Hepatocyte (in vitro differentiated cells): ENCODE measurements around the gene F11R. TPM values are rescaled to one million over a fixed set of nuclear protein-coding genes. Genes with fewer than 3 reads are reported as not detected.

Experiments
- DNase-seq: peaks from one replicate; pipeline ENCODE4 v3.0.0-alpha.2; 2016; ENCODE audit warnings: low spot score
- H2AFZ ChIP-seq: fragments of 200-600 bp; sonication (generic); 2 replicates; pipeline ENCODE4 v1.6.0; 2016; ENCODE audit warnings: antibody characterized with exemption, mild to moderate bottlenecking
- H3K27ac ChIP-seq: fragments of 200-600 bp; sonication (generic); 2 replicates; pipeline ENCODE4 v1.5.1; 2016; ENCODE audit warnings: mild to moderate bottlenecking
- H3K27me3 ChIP-seq: fragments of 200-600 bp; sonication (generic); 2 replicates; pipeline ENCODE4 v1.6.1; 2016
- H3K36me3 ChIP-seq: fragments of 200-600 bp; sonication (generic); replicated peaks from 2 replicates; pipeline ENCODE4 v1.5.1; 2016; ENCODE audit warnings: low read depth; ENCODE audit not compliant: insufficient read depth
- H3K4me1 ChIP-seq: fragments of 200-600 bp; sonication (generic); 2 replicates; pipeline ENCODE4 v1.5.1; 2016; ENCODE audit warnings: mild to moderate bottlenecking, moderate library complexity; ENCODE audit not compliant: insufficient read depth
- H3K4me2 ChIP-seq: fragments of 200-600 bp; sonication (generic); 2 replicates; pipeline ENCODE4 v1.6.0; 2016
- H3K4me3 ChIP-seq: fragments of 200-600 bp; sonication (generic); 2 replicates; pipeline ENCODE4 v1.5.1; 2016; ENCODE audit warnings: mild to moderate bottlenecking
- H3K79me2 ChIP-seq: fragments of 200-600 bp; sonication (generic); 2 replicates; pipeline ENCODE4 v1.6.0; 2017; ENCODE audit warnings: mild to moderate bottlenecking
- H3K9me2 ChIP-seq: fragments of 200-600 bp; sonication (generic); replicated peaks from 2 replicates; pipeline ENCODE4 v1.6.0; 2017; ENCODE audit warnings: mild to moderate bottlenecking; ENCODE audit not compliant: insufficient read depth
- H3K9me3 ChIP-seq: fragments of 200-600 bp; sonication (generic); 2 replicates; pipeline ENCODE4 v1.5.1; 2016; ENCODE audit warnings: low read depth, mild to moderate bottlenecking
- H4K20me1 ChIP-seq: fragments of 200-600 bp; sonication (generic); 2 replicates; pipeline ENCODE4 v1.6.0; 2016; ENCODE audit warnings: mild to moderate bottlenecking; ENCODE audit not compliant: insufficient read depth, poor library complexity, severe bottlenecking
- CTCF ChIP-seq: fragments of 200-600 bp; sonication (generic); IDR thresholded peaks from 2 replicates; pipeline ENCODE4 v1.5.1; 2016; ENCODE audit warnings: antibody characterized with exemption, mild to moderate bottlenecking; ENCODE audit not compliant: poor library complexity
- EZH2 ChIP-seq: fragments of 200-600 bp; sonication (generic); IDR thresholded peaks from 2 replicates; pipeline ENCODE4 v1.6.1; 2016; ENCODE audit warnings: antibody characterized with exemption, mild to moderate bottlenecking, borderline replicate concordance
- EZH2phosphoT487 ChIP-seq: fragments of 200-600 bp; sonication (generic); IDR thresholded peaks from one replicate; pipeline ENCODE4 v1.6.1; 2018; ENCODE audit warnings: antibody characterized with exemption, mild to moderate bottlenecking, low read depth, moderate library complexity; ENCODE audit not compliant: unreplicated experiment, severe bottlenecking
- WGBS: methylation state at CpG from one replicate; pipeline ENCODE4 v1.1.6; 2016; ENCODE audit warnings: low lambda C conversion rate; ENCODE audit errors: missing lambda C conversion rate; 5-methylcytosine and 5-hydroxymethylcytosine counted together
- polyA plus RNA-seq: library from polyadenylated mRNA; unstranded; fragments of >200 nt; fragmentation: Nextera tagmentation; extraction: Ambion mirVana; gene quantifications from 2 replicates; pipeline ENCODE4 v1.2.1, GENCODE V29; 2016
- total RNA-seq: library from RNA; depleted of rRNA; stranded (reverse); fragments of >200 nt; gene quantifications from 2 replicates; pipeline ENCODE4 v1.2.3, GENCODE V29; 2014

The F11R gene
- total and polyA plus RNA-seq, 2 experiments from 2014 or later: 148 to 180 TPM

DNA sequence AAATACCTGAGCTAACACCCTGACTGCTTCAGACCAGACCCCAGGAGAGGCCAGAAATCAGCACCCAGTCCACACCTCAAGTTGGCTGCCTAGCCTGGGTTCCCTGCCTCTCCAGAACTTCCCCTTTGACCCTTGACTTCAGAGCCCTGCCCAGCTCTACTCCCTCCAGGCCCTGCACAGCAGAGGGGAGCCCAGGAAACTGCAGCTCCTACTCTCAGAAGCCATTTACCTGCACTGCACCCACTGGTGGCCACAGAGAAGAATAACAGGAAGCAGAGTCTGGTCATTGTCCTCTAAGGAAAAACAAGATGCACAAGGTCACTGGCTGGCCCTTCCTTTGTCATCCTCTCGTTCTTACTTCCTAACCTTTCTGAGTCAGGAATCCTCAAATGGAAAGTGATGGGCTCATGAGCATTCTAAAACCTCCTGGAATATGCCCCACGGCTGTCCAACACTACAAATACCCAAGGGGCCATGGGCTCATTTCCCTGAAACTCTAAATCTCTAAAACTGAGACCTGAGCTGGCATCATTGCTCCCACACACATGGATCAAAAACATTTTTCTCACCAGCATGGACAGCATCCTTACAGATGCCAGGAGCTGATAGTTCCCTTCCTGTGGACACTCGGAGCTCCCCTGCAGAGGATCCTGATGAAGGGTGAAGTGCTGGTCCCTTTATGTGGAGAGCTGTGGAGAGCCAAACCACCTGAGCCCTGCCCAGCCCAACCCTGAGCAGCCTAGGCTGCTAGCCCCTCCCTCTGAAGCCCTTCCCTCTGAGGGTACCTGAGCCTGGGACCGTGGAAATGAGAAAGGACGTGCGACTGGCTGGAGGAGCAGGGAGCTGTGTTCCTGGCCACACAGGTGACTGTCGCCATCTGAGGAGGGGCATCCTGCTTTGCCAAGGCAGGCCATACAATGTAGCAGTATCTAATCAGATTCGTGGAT lies 66.5 kb downstream of the F11R start, which contains the start of gene ITLN2:
TSS of gene ITLN2 (minus strand) at position 652 of the 947 bp plus-strand sequence. CDS start at position 584, 68 bp downstream.
- Histone ChIP-seq H3K4me1 (peaks cover 3% of the 10 kb centered on the region), H3K9me3 (no peaks in the 10 kb centered on the region), H2AFZ (no peak within 1 kb of the TSS), H3K4me3 (no peak within 1 kb of the TSS), H3K79me2 (no peaks in the 10 kb centered on the region), H3K4me2 (no peak within 1 kb of the TSS), H3K9me2 (no peaks in the 10 kb centered on the region), H3K36me3 (no peaks in the 10 kb centered on the region), H4K20me1 (no peaks in the 10 kb centered on the region), H3K27ac (no peak within 1 kb of the TSS), H3K27me3 (no peaks in the 10 kb centered on the region)
- TF ChIP-seq EZH2: no peak
- TF ChIP-seq EZH2phosphoT487: no peak
- peak; percentile 61 for TF ChIP-seq CTCF
- peak; percentile 65 for DNase-seq
- 84% methylated on average over 8 of the region's 8 CpGs for WGBS

- Histone ChIP-seq H3K9me3 (no peaks in the 10 kb centered on the region), H3K27ac (no peak overlapping the region), H4K20me1 (no peaks in the 10 kb centered on the region), H3K4me3 (no peak overlapping the region), H3K36me3 (no peaks in the 10 kb centered on the region), H3K79me2 (no peaks in the 10 kb centered on the region), H3K27me3 (no peaks in the 10 kb centered on the region), H3K4me1 (peaks cover 14% of the 10 kb centered on the region), H2AFZ (no peak overlapping the region), H3K9me2 (no peaks in the 10 kb centered on the region), H3K4me2 (no peak overlapping the region)
- TF ChIP-seq CTCF: no peak
- no peak for TF ChIP-seq EZH2phosphoT487
- DNase-seq: no peak
- WGBS: 90% methylated on average over 3 of the region's 3 CpGs
Observed at GRCh38 chr1:160953030-160953429, 67.9 kb downstream of the F11R start.

DNA sequence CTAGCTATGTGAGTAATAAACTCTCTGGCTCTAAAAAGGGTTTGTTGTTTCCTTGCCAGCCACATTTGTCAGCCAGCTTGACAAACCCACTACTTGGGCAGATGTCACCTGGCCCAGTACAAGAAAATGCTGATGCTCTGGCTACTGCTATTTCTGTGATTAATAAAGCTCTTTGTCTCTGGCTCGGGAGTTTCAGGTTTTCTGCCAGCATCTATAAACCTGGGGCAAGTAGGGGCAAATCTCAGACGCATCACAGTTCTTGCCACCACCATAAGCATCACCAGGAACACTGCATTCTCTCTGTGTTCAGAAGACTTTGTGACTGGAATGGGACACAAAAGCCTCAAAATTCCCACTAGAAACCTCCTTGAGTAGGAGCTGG lies 68.8 kb downstream of the F11R start:
- no peak overlapping the region for H3K27ac ChIP-seq
- no peaks in the 10 kb centered on the region for H3K9me3 ChIP-seq
- peaks cover 14% of the 10 kb centered on the region for H3K4me1 ChIP-seq
- no peaks in the 10 kb centered on the region for H3K9me2 ChIP-seq
- no peaks in the 10 kb centered on the region for H3K79me2 ChIP-seq
- H3K4me2 ChIP-seq: no peak overlapping the region
- H4K20me1 ChIP-seq: no peaks in the 10 kb centered on the region
- H3K4me3 ChIP-seq: no peak overlapping the region
- TF ChIP-seq CTCF: no peak
- TF ChIP-seq EZH2phosphoT487: no peak
- TF ChIP-seq EZH2: no peak
- no peaks in the 10 kb centered on the region for H3K27me3 ChIP-seq
- no peak for DNase-seq
- H2AFZ ChIP-seq: no peak overlapping the region
- 77% methylated on average over 2 of the region's 2 CpGs for WGBS
- no peaks in the 10 kb centered on the region for H3K36me3 ChIP-seq
